ENCODE measurements around the gene HBZ. TPM values are rescaled to one million over a fixed set of nuclear protein-coding genes. Genes with fewer than 3 reads are reported as not detected.

The HBZ gene
- total and polyA plus RNA-seq, 4 donors, result 0.09 to 9.2 (median 0.37) TPM; not detected in 1

GRCh38 chr16:164827-165538 lies 12.5 kb downstream of the HBZ start:
- no peak for TF ChIP-seq CTCF (IDR thresholded peaks at IDR 0.05; ENCODE audit: control extremely low read depth, extremely low read depth)
- Histone ChIP-seq H3K4me1 (ENCODE audit: control insufficient read depth in 5 of 5, insufficient read depth in 5 of 5, low read length in 5 of 5) (peaks cover 0 to 12% (median 0%) of the 10 kb centered on the region in 5 donors), H3K9ac (ENCODE audit: insufficient read depth in 1 of 2, low read length in 2 of 2) (no peak overlapping the region), H3K4me3 (no peak overlapping the region), H3K9me3 (ENCODE audit: control insufficient read depth in 4 of 4, insufficient read depth in 3 of 4, low read length in 3 of 4) (peaks cover 0 to 2% (median 0%) of the 10 kb centered on the region in 4 donors), H3K27ac (ENCODE audit: low read depth in 1 of 2, low read length in 1 of 2) (no peak overlapping the region), H3K36me3 (ENCODE audit: control insufficient read depth in 4 of 4, insufficient read depth in 4 of 4, low read length in 4 of 4) (no peaks in the 10 kb centered on the region), H3K27me3 (ENCODE audit: control insufficient read depth in 3 of 3, insufficient read depth in 3 of 3, low read length in 2 of 3) (peaks cover 5 to 66% (median 37%) of the 10 kb centered on the region in 3 donors)
- DNase-seq (no peak), ATAC-seq (ENCODE audit: insufficient read depth, low FRiP score) (no peak)
- WGBS, 2 donors, result 2 to 5% methylated on average over 40 to 50 of the region's 77 CpGs

GRCh38 chr16:165539-166374 lies 13.3 kb downstream of the HBZ start, which contains the start of gene HBM:
Gene HBM (plus strand): TSS chr16:165978. CDS start chr16:165998, 20 bp downstream.
- H3K27ac ChIP-seq (ENCODE audit: low read depth in 1 of 2, low read length in 1 of 2), result no peak within 1 kb of the TSS
- peaks cover 0 to 12% (median 0%) of the 10 kb centered on the region in 5 donors for H3K4me1 ChIP-seq (ENCODE audit: control insufficient read depth in 5 of 5, insufficient read depth in 5 of 5, low read length in 5 of 5)
- H3K36me3 ChIP-seq (ENCODE audit: control insufficient read depth in 4 of 4, insufficient read depth in 4 of 4, low read length in 4 of 4), result no peaks in the 10 kb centered on the region
- ATAC-seq (ENCODE audit: insufficient read depth, low FRiP score) (no peak), DNase-seq (no peak)
- H3K9ac ChIP-seq (ENCODE audit: insufficient read depth in 1 of 2, low read length in 2 of 2), result no peak within 1 kb of the TSS
- H3K9me3 ChIP-seq (ENCODE audit: control insufficient read depth in 4 of 4, insufficient read depth in 3 of 4, low read length in 3 of 4), result peaks cover 0 to 2% (median 0%) of the 10 kb centered on the region in 4 donors
- peaks cover 5 to 66% (median 42%) of the 10 kb centered on the region in 3 donors for H3K27me3 ChIP-seq (ENCODE audit: control insufficient read depth in 3 of 3, insufficient read depth in 3 of 3, low read length in 2 of 3)
- TF ChIP-seq CTCF (IDR thresholded peaks at IDR 0.05; ENCODE audit: control extremely low read depth, extremely low read depth), result no peak
- no peak within 1 kb of the TSS for H3K4me3 ChIP-seq
- 3 to 4% methylated on average over 71 to 75 of the region's 75 CpGs for WGBS, 2 donors

GRCh38 chr16:166375-167121 lies 14.1 kb downstream of the HBZ start:
- TF ChIP-seq CTCF (IDR thresholded peaks at IDR 0.05; ENCODE audit: control extremely low read depth, extremely low read depth), result no peak
- DNase-seq, result no peak
- ATAC-seq (ENCODE audit: insufficient read depth, low FRiP score), result no peak
- Histone ChIP-seq H3K27me3 (ENCODE audit: control insufficient read depth in 3 of 3, insufficient read depth in 3 of 3, low read length in 2 of 3) (peaks cover 8 to 67% (median 47%) of the 10 kb centered on the region in 3 donors), H3K9me3 (ENCODE audit: control insufficient read depth in 4 of 4, insufficient read depth in 3 of 4, low read length in 3 of 4) (peaks cover 0 to 2% (median 0%) of the 10 kb centered on the region in 4 donors), H3K27ac (ENCODE audit: low read depth in 1 of 2, low read length in 1 of 2) (no peak overlapping the region), H3K9ac (ENCODE audit: insufficient read depth in 1 of 2, low read length in 2 of 2) (no peak overlapping the region), H3K36me3 (ENCODE audit: control insufficient read depth in 4 of 4, insufficient read depth in 4 of 4, low read length in 4 of 4) (no peaks in the 10 kb centered on the region), H3K4me1 (ENCODE audit: control insufficient read depth in 5 of 5, insufficient read depth in 5 of 5, low read length in 5 of 5) (peaks cover 0 to 12% (median 0%) of the 10 kb centered on the region in 5 donors), H3K4me3 (no peak overlapping the region)
- 3 to 6% methylated on average over 45 of the region's 45 CpGs for WGBS, 2 donors

Measured in lung (tissue), 12 donors.